GM19463 (cell line): ENCODE measurements around the gene SCNN1B.

Source experiments
- ATAC-seq: cut with Tn5 transposase; IDR thresholded peaks from one replicate; pipeline ENCODE4 v1.9.1; 2021; ENCODE audit warnings: mild to moderate bottlenecking, moderate library complexity; ENCODE audit not compliant: unreplicated experiment

SCNN1B gene

GRCh38 chr16:23319861-23320615, 17.9 kb downstream of the SCNN1B start:
- ATAC-seq: no peak

DNA sequence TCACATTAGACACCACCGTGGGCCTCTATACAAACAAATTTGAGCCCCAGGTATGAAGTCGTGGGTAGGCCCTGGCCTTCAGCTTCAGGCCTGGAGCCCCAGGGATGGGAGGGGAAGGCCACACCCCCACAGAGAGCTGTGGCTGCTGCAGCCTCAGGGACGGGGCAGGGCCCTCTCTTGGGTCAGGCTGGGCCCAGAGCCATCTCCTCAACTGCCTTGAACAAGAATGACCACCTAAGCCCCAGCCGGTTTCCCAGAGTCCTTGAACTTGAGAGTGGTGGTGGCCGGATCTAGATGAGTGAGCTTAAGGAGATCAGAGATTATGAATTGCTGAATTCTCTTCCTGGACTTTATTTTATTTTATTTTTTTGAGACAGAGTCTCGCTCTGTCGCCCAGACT, 18.6 kb downstream of the SCNN1B start:
- ATAC-seq: no peak

DNA sequence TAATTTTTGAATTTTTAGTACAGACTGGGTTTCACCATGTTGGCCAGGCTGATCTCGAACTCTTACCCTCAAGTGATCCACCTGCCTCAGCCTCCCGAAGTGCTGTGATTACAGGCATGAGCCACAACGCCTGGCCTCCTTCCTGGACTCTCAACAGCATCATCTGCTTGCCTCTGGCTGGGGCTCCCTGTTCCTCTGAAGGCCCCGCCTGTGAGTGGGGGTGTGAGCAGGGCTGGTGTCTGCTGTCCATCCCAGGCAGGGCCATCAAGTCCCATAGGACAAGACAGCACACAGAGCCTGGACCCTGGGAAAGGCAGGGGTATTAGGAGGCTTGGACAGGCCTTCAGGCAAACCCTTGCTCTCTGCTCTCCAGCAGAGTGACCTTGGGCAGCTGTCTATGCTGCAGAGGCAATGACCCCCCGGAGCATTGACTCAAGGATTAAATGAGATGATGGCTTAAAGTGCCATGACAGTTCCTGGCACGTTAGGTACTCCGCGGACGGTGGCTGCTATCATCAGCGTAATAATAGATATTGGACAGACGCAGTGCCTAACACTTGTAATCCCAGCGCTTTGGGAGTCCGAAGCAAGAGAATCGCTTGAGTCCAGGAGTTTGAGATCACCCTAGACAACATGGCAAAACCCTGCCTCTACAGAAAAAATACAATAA, 19.2 kb downstream of the SCNN1B start:
- no peak for ATAC-seq

DNA sequence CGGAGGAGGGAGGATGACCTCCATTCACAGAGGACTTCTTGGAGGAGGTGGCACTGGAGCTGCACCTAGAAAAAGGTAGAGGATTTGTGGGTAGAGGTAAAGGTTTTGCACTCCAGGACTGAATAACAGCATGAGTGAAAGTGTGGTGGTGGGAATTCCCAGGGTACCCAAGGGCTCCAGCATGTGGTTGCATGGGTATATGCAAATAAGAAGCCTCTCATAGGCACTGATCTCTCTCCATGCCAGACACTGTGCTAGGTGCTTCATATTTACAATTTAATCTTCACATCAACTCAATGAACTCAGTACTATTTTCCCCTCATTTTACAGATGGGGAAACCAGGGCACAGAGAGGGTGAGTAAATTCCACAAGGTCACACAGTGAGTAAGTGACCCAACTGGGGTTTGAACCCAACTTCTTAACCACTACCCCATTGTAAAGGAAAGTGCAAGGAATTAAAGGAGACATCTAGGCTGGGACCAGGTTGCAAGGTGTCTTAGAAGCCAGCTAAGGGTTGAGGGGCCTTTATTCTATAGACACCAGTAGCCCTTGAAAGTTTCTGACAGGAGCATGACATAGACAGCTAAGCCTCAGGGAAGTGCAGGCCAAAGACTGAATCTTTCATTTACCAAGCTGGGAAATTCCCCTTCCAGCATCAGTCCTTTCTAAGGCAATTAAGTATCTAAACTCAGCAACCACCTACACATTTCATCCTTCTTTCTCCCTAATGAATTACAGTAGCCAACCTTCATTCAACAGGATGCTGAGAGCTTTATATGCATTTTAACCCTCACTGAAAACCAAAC, 21.3 kb downstream of the SCNN1B start:
- ATAC-seq: peak; percentile 66

GRCh38 chr16:23324727-23325126, 22.6 kb downstream of the SCNN1B start:
- ATAC-seq: no peak

DNA sequence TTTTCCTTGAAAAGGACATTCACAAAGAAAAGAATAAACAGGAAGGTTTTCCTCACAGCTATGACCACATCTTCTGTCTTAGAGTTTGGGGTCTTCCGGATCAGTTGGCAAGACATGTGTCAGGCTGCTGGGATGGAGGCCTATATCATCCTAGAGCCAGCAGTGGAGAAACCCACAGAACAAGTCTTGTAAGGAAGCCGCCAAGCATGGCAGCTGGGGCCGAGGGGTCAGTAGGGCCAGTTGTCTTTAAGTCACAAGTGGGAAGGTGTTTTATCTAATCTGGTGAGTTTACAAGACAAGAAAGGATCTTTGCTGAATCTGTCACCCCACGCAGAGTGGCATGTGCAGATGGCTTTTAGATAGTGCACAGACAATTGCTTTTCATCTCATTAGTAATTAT, 25.7 kb downstream of the SCNN1B start:
- ATAC-seq: no peak

GRCh38 chr16:23330161-23330560, 28.1 kb downstream of the SCNN1B start:
- ATAC-seq: no peak

- ATAC-seq: no peak
Observed at GRCh38 chr16:23330583-23331249, 28.6 kb downstream of the SCNN1B start.

GRCh38 chr16:23333034-23333579, 31.0 kb downstream of the SCNN1B start:
- ATAC-seq: no peak

GRCh38 chr16:23333831-23334456, 31.8 kb downstream of the SCNN1B start:
- no peak for ATAC-seq

DNA sequence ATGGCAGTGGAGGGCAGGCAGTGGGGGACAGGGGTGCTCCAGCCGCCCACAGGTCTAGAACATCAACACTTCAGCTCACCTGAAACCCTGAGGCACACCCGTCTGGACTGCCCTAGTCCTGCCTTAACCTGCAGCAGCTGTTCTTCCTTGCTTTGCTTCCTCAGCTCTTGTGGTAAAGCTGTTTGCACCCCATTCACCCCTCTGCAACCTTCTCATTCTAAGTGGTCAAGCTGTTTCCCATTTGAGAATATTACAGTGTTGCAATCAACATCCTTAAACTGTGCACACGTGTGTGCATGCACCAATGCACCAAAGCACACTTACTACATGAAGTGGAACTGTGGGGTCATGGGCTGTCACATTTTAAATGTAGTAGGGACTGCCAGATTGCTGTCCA, 32.4 kb downstream of the SCNN1B start:
- peak; percentile 34 for ATAC-seq

GRCh38 chr16:23334950-23335349, 32.8 kb downstream of the SCNN1B start:
- no peak for ATAC-seq

GRCh38 chr16:23337836-23338550, 35.9 kb downstream of the SCNN1B start:
- no peak for ATAC-seq

- no peak for ATAC-seq
Observed at GRCh38 chr16:23339787-23340186, 37.7 kb downstream of the SCNN1B start.

DNA sequence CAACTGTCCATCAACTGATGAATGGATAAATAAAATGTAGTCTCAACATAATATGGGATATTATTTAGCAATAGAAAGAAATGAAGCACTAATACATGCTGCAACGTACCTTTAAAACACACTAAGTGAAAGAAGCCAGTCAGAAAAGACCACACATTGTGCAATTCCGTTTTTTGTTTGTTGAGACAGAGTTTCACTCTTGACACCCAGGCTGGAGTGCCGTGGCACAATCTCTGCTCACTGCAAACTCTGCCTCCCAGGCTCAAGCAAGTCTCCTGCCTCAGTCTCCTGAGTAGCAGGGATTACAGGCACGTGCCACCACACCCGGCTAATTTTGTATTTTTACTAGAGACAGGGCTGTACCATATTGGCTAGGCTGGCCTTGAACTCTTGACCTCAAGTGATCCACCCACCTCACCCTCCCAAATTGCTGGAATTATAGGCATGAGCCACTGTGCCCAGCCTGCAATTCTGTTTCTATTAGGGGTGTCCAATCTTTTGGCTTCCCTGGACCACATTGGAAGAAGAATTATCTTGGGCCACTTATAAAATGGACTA, 40.1 kb downstream of the SCNN1B start:
- no peak for ATAC-seq

- ATAC-seq: no peak
Observed at GRCh38 chr16:23343643-23344612, 41.8 kb downstream of the SCNN1B start.

DNA sequence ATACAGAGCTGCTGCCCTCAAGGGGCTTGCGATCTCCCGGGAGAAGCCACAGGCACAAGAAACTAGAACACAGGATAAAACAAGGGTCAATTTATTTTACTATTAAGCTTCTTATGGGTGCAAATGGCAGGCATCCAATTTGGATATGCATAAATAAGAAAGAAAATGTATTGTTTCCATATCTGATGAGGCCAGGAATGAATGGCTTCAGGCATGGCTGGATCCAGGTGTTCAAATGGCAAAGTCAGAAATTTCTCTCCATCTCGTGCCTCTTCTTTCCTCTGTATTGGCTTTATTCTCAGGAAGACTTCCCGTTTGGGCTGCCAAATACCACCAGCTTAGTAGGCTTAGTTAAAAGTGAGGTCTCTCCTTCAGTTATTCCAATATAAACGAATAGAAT, 43.1 kb downstream of the SCNN1B start:
- no peak for ATAC-seq
